ENCODE results near the gene FBXO48.

DNA sequence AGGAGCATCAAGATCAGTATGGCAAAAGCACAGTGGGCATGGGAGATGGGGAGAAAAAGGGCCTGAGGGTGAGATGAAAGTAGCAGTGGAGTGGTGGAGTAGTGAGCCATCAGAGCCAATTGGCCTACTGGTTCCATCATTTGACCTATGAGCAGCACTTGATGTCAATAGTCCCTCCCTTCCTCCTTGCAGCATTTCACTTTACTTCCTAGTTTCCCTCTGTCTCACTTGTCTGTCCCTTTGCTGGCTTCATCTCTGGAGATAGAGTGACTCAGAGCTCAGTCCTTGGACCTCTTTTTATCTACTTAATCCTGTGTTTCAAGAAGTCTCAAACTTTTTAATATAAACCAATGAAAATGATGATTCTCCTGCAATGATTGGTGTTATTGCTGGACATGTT, 32.1 kb downstream of the FBXO48 start:
- TF ChIP-seq, protein P1, sequence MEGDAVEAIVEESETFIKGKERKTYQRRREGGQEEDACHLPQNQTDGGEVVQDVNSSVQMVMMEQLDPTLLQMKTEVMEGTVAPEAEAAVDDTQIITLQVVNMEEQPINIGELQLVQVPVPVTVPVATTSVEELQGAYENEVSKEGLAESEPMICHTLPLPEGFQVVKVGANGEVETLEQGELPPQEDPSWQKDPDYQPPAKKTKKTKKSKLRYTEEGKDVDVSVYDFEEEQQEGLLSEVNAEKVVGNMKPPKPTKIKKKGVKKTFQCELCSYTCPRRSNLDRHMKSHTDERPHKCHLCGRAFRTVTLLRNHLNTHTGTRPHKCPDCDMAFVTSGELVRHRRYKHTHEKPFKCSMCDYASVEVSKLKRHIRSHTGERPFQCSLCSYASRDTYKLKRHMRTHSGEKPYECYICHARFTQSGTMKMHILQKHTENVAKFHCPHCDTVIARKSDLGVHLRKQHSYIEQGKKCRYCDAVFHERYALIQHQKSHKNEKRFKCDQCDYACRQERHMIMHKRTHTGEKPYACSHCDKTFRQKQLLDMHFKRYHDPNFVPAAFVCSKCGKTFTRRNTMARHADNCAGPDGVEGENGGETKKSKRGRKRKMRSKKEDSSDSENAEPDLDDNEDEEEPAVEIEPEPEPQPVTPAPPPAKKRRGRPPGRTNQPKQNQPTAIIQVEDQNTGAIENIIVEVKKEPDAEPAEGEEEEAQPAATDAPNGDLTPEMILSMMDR (IDR thresholded peaks at IDR 0.05): no peak
- TF ChIP-seq POLR2A (IDR thresholded peaks at IDR 0.05): no peak

Measured in right lobe of liver (tissue), 4 donors.